ENCODE data around the gene PNKP.

Gene PNKP

DNA sequence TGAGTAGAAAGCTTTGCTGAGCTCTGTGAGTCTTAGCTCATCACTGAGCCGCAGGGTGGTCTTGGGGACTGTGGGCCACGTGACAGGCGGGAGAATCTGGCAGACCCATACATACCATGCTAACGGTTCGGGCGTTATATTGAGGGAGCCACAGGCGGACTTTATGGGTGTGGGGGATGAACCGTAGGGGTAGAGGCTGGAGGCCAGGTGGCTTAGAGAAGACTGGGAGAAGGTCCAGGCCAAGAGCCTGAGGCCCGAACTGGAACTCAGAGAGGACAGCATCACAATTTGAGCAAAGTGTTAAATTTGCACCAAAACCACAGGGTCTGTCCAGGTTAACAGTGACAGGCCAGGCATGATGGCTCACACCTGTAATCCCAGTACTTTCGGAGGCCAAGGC lies 46.3 kb upstream of the PNKP start:
- no peak for ATAC-seq
- TF ChIP-seq ZNF70 (CRISPR knock-in tag; IDR thresholded peaks at IDR 0.05) (no peak), ISL1 (CRISPR knock-in tag; IDR thresholded peaks at IDR 0.05) (no peak), OSR1 (CRISPR knock-in tag; IDR thresholded peaks at IDR 0.05) (no peak), CSDC2 (CRISPR knock-in tag; IDR thresholded peaks at IDR 0.05) (no peak), ZNF565 (CRISPR knock-in tag; conservative IDR thresholded peaks at IDR 0.05; ENCODE audit: low read depth) (no peak), TCF4 (CRISPR knock-in tag; IDR thresholded peaks at IDR 0.05; ENCODE audit: borderline replicate concordance) (no peak), TOX (CRISPR knock-in tag; IDR thresholded peaks at IDR 0.05; ENCODE audit: borderline replicate concordance) (no peak), ZFP3 (CRISPR knock-in tag; IDR thresholded peaks at IDR 0.05) (no peak), GLIS3 (CRISPR knock-in tag; IDR thresholded peaks at IDR 0.05) (no peak)
- TF ChIP-seq, protein P1, sequence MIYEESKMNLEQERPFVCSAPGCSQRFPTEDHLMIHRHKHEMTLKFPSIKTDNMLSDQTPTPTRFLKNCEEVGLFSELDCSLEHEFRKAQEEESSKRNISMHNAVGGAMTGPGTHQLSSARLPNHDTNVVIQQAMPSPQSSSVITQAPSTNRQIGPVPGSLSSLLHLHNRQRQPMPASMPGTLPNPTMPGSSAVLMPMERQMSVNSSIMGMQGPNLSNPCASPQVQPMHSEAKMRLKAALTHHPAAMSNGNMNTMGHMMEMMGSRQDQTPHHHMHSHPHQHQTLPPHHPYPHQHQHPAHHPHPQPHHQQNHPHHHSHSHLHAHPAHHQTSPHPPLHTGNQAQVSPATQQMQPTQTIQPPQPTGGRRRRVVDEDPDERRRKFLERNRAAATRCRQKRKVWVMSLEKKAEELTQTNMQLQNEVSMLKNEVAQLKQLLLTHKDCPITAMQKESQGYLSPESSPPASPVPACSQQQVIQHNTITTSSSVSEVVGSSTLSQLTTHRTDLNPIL (CRISPR knock-in tag; IDR thresholded peaks at IDR 0.05; ENCODE audit: low read depth) = no peak
- TF ChIP-seq, protein P2, sequence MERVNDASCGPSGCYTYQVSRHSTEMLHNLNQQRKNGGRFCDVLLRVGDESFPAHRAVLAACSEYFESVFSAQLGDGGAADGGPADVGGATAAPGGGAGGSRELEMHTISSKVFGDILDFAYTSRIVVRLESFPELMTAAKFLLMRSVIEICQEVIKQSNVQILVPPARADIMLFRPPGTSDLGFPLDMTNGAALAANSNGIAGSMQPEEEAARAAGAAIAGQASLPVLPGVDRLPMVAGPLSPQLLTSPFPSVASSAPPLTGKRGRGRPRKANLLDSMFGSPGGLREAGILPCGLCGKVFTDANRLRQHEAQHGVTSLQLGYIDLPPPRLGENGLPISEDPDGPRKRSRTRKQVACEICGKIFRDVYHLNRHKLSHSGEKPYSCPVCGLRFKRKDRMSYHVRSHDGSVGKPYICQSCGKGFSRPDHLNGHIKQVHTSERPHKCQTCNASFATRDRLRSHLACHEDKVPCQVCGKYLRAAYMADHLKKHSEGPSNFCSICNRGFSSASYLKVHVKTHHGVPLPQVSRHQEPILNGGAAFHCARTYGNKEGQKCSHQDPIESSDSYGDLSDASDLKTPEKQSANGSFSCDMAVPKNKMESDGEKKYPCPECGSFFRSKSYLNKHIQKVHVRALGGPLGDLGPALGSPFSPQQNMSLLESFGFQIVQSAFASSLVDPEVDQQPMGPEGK (CRISPR knock-in tag; IDR thresholded peaks at IDR 0.05; ENCODE audit: borderline replicate concordance) = no peak

DNA sequence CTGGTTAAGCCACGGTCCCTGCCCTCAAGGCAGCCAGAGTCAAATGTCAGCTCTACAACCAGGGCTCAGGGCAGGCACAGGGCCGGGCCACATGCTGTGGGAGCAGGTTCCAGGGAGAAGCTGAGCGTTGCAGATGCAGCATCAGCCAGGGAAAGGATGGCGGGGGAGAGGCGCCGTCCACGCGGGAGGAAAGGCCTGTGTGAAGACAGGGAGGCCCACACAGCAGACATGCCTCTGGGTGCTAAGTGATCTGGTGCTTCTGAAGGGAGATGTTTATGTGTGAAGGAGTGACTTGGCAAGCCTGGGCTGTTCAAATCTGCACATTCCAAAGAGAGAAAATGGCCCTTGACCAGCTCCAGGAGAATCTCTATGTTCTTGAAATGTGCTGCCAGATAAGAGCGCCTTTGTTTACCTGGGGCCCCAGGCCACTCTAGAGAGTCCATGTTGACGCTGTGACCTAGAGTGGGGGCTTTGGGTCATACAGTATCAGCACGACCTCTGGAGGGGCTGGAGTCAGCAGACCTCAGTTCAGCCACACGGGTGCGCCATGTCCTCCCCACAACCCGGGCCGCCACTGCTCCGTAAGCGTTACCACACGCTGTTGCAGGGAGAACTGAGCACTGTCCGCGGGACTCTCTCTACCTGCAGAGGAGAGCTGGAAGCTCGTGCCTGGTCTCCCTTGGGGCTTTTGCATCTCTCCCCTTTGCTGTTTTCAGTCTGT lies 45.7 kb upstream of the PNKP start:
- no peak for ATAC-seq
- TF ChIP-seq, protein P1 (CRISPR knock-in tag; IDR thresholded peaks at IDR 0.05; ENCODE audit: low read depth) = no peak
- TF ChIP-seq, protein P2 (CRISPR knock-in tag; IDR thresholded peaks at IDR 0.05; ENCODE audit: borderline replicate concordance) = no peak

DNA sequence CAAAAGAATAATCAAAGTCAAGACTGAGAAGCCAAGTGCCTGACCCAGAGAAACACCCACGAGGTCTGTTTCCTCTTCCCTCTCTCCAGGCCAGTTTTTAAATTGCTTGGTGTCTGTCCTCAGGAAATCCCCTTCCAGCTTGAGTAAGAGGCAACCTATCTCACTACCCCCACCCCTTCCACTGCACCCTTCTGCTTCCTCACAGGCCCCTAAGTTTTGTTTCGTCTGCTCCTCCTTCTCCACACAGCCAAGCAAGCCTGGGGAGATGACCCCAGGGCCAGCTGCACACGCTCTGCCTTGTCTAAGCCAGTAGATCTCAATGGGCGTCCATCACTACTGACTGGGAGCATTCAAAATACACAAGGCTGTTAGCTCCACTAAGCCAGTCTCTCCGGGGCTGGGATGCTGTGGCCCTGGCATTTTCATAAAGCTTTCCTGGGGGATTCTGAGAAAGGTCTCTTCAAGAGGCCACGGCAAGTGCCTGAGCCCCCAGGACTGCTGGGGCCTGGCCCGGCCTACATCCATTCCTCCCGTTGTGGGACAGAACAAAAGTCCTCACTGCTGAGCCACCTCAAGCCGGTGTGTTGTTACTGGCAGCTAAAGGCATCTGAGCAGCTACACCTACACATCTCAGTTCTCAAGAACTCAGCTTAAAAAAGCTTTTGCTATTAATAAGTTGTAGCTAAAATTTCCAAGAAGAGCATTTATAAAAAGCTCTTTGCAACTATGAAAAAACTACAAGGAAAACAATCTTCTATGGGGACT lies 44.2 kb upstream of the PNKP start:
- ATAC-seq = no peak
- TF ChIP-seq CSDC2 (CRISPR knock-in tag; IDR thresholded peaks at IDR 0.05) = no peak
- TF ChIP-seq, protein P3, sequence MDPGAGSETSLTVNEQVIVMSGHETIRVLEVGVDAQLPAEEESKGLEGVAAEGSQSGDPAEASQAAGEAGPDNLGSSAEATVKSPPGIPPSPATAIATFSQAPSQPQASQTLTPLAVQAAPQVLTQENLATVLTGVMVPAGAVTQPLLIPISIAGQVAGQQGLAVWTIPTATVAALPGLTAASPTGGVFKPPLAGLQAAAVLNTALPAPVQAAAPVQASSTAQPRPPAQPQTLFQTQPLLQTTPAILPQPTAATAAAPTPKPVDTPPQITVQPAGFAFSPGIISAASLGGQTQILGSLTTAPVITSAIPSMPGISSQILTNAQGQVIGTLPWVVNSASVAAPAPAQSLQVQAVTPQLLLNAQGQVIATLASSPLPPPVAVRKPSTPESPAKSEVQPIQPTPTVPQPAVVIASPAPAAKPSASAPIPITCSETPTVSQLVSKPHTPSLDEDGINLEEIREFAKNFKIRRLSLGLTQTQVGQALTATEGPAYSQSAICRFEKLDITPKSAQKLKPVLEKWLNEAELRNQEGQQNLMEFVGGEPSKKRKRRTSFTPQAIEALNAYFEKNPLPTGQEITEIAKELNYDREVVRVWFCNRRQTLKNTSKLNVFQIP (CRISPR knock-in tag; IDR thresholded peaks at IDR 0.05; ENCODE audit: borderline replicate concordance, low read depth) = no peak
- no peak for TF ChIP-seq ZNF8 (CRISPR knock-in tag; IDR thresholded peaks at IDR 0.05)
- no peak for TF ChIP-seq TOX (CRISPR knock-in tag; IDR thresholded peaks at IDR 0.05; ENCODE audit: borderline replicate concordance)
- TF ChIP-seq ZNF70 (CRISPR knock-in tag; IDR thresholded peaks at IDR 0.05) = no peak

DNA sequence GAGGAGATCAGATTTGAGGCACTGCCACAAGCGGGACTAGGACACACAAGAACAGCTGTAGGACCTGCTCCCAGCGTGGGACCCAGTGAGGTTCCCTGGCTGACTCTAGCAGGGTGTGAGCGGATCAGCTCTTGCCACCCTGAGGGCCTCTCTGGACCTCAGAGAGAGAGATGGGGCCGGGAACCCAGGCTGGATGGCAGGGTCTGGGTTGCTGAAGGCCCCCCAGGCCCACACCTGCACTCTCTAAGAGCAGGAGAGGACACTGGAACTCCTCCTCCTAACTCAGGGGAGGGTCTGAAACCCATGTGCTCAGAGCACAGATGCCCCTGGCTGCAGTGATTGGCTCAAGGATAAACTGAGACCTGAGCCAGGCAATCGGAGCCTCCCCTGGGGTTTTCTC lies 42.8 kb upstream of the PNKP start:
- no peak for ATAC-seq
- TF ChIP-seq ISL1 (CRISPR knock-in tag; IDR thresholded peaks at IDR 0.05) (no peak), CSDC2 (CRISPR knock-in tag; IDR thresholded peaks at IDR 0.05) (no peak), SNAI2 (CRISPR knock-in tag; IDR thresholded peaks at IDR 0.05) (no peak)
- TF ChIP-seq, protein P1 (CRISPR knock-in tag; IDR thresholded peaks at IDR 0.05; ENCODE audit: low read depth) = no peak
- TF ChIP-seq, protein P2 (CRISPR knock-in tag; IDR thresholded peaks at IDR 0.05; ENCODE audit: borderline replicate concordance) = no peak

Data from SK-N-SH treated with all-trans-retinoic acid at 6 μM for 48 hours (cell line).